GM12875 (cell line): Measurements from ENCODE around the gene OR9G4.

Experiments
- H3K4me3 ChIP-seq: one replicate; pipeline ENCODE4 v1.5.1; 2011; ENCODE audit warnings: low read depth, low read length, control low read depth
- CTCF ChIP-seq: IDR thresholded peaks from 2 replicates; pipeline ENCODE4 v1.5.1; 2011; ENCODE audit warnings: low read depth, mild to moderate bottlenecking, control low read depth, inconsistent platforms, low read length, moderate library complexity, borderline replicate concordance; ENCODE audit not compliant: insufficient read depth

The OR9G4 gene

GRCh38 chr11:56740886-56741285, 7.6 kb downstream of the OR9G4 start:
- no peak for TF ChIP-seq CTCF
- H3K4me3 ChIP-seq = no peak overlapping the region

GRCh38 chr11:56740107-56740506, 8.4 kb downstream of the OR9G4 start:
- no peak overlapping the region for H3K4me3 ChIP-seq
- no peak for TF ChIP-seq CTCF

GRCh38 chr11:56720513-56720912, 28.0 kb downstream of the OR9G4 start:
- TF ChIP-seq CTCF = no peak
- no peak overlapping the region for H3K4me3 ChIP-seq

GRCh38 chr11:56716379-56716854, 32.1 kb downstream of the OR9G4 start:
- H3K4me3 ChIP-seq = no peak overlapping the region
- TF ChIP-seq CTCF = no peak

- TF ChIP-seq CTCF = no peak
- no peak overlapping the region for H3K4me3 ChIP-seq
Observed at GRCh38 chr11:56714206-56714605, 34.3 kb downstream of the OR9G4 start.

- H3K4me3 ChIP-seq = no peak overlapping the region
- no peak for TF ChIP-seq CTCF
Observed at GRCh38 chr11:56706486-56706885, 42.0 kb downstream of the OR9G4 start.

- no peak for TF ChIP-seq CTCF
- no peak overlapping the region for H3K4me3 ChIP-seq
Observed at GRCh38 chr11:56705784-56706396, 42.6 kb downstream of the OR9G4 start.
